Measurements from ENCODE around the gene INPP4B. TPM values are rescaled to one million over a fixed set of nuclear protein-coding genes. Genes with fewer than 3 reads are reported as not detected.

Gene INPP4B
- total and polyA plus RNA-seq, 3 experiments from 2014 or later = 50.3 to 52.6 (median 52.6) TPM

- Histone ChIP-seq H3K4me1 (ENCODE audit: insufficient read depth, low read length) (peaks cover 42% of the 10 kb centered on the region), H3K27ac (ENCODE audit: low read depth, low read length) (peak overlapping the region; percentile 14), H3K36me3 (ENCODE audit: insufficient read depth, low read length) (no peaks in the 10 kb centered on the region), H3K4me3 (ENCODE audit: low read length) (peak overlapping the region; percentile 39), H3K9me3 (ENCODE audit: low read length) (no peaks in the 10 kb centered on the region), H3K27me3 (ENCODE audit: insufficient read depth, low read length, poor library complexity, severe bottlenecking) (no peaks in the 10 kb centered on the region)
- ChIA-PET CTCF (interaction anchor here (1.0 to 2.4 kb wide), 6 partner anchors 10 to 65 kb away, joined by 3 to 15 read pairs (median 4); no protein-coding TSS in a partner anchor), POLR2A (interaction anchor here (0.6 to 1.9 kb wide), 3 partner anchors 11 to 60 kb away, joined by 3 to 19 read pairs (median 5); no protein-coding TSS in a partner anchor)
- Mint-ChIP-seq H3K4me1 (peaks cover 22 to 40% (median 37%) of the 10 kb centered on the region in 3 donors), H3K36me3 (no peaks in the 10 kb centered on the region), H3K27me3 (no peaks in the 10 kb centered on the region), H3K4me3 (peak overlapping the region; percentile 21 to 77 (median 69)), H3K9me3 (no peaks in the 10 kb centered on the region), H3K27ac (peak overlapping the region; percentile 54 to 97 (median 90))
- peak in 2 of 5 donors; percentile 21 to 34 for DNase-seq
Observed at GRCh38 chr4:142416711-142417275, 429.3 kb downstream of the INPP4B start.

- H3K36me3 ChIP-seq (ENCODE audit: insufficient read depth, low read length) = no peaks in the 10 kb centered on the region
- H3K4me1 ChIP-seq (ENCODE audit: insufficient read depth, low read length) = peaks cover 42% of the 10 kb centered on the region
- H3K27me3 ChIP-seq (ENCODE audit: insufficient read depth, low read length, poor library complexity, severe bottlenecking) = no peaks in the 10 kb centered on the region
- H3K4me3 Mint-ChIP-seq = peak overlapping the region in 5 of 7 donors; percentile 21 to 72 (median 69)
- ChIA-PET CTCF (interaction anchor here (1.4 to 1.7 kb wide), 3 partner anchors 13 to 61 kb away, joined by 4 to 6 read pairs (median 5); no protein-coding TSS in a partner anchor), POLR2A (interaction anchor here (1.3 to 1.9 kb wide), 2 partner anchors 10 to 13 kb away, joined by 5 to 19 read pairs; no protein-coding TSS in a partner anchor)
- DNase-seq = no peak
- peak overlapping the region; percentile 8 to 97 (median 84) for H3K27ac Mint-ChIP-seq
- H3K27me3 Mint-ChIP-seq = no peaks in the 10 kb centered on the region
- H3K9me3 ChIP-seq (ENCODE audit: low read length) = no peaks in the 10 kb centered on the region
- H3K9me3 Mint-ChIP-seq = no peaks in the 10 kb centered on the region
- H3K27ac ChIP-seq (ENCODE audit: low read depth, low read length) = no peak overlapping the region
- H3K36me3 Mint-ChIP-seq = no peaks in the 10 kb centered on the region
- peak overlapping the region; percentile 39 for H3K4me3 ChIP-seq (ENCODE audit: low read length)
- H3K4me1 Mint-ChIP-seq = peaks cover 22 to 41% (median 40%) of the 10 kb centered on the region in 3 donors
Observed at GRCh38 chr4:142416121-142416520, 430.0 kb downstream of the INPP4B start.

GRCh38 chr4:142414366-142414990 is 431.6 kb downstream of the INPP4B start:
- no peak overlapping the region for H3K27ac ChIP-seq (ENCODE audit: low read depth, low read length)
- Mint-ChIP-seq H3K4me3 (peak overlapping the region in 1 of 7 donors; percentile 1), H3K27me3 (no peaks in the 10 kb centered on the region), H3K36me3 (no peaks in the 10 kb centered on the region), H3K9me3 (no peaks in the 10 kb centered on the region), H3K4me1 (peaks cover 27 to 49% (median 47%) of the 10 kb centered on the region in 3 donors), H3K27ac (peak overlapping the region in 3 of 8 donors; percentile 20 to 44 (median 21))
- CTCF ChIA-PET = interaction anchor here (1.1 to 1.7 kb wide), 4 partner anchors 8 to 131 kb away, joined by 3 to 6 read pairs (median 4); no protein-coding TSS in a partner anchor
- peaks cover 52% of the 10 kb centered on the region for H3K4me1 ChIP-seq (ENCODE audit: insufficient read depth, low read length)
- H3K36me3 ChIP-seq (ENCODE audit: insufficient read depth, low read length) = no peaks in the 10 kb centered on the region
- no peak for DNase-seq
- H3K9me3 ChIP-seq (ENCODE audit: low read length) = no peaks in the 10 kb centered on the region
- POLR2A ChIA-PET = interaction anchor here (1.6 kb wide), 1 partner anchor 9 kb away, joined by 7 read pairs; no protein-coding TSS in a partner anchor
- no peaks in the 10 kb centered on the region for H3K27me3 ChIP-seq (ENCODE audit: insufficient read depth, low read length, poor library complexity, severe bottlenecking)
- no peak overlapping the region for H3K4me3 ChIP-seq (ENCODE audit: low read length)

- no peaks in the 10 kb centered on the region for H3K27me3 ChIP-seq (ENCODE audit: insufficient read depth, low read length, poor library complexity, severe bottlenecking)
- Mint-ChIP-seq H3K27ac (peak overlapping the region in 2 of 8 donors; percentile 17 to 38), H3K36me3 (no peaks in the 10 kb centered on the region), H3K9me3 (no peaks in the 10 kb centered on the region), H3K4me3 (no peak overlapping the region), H3K4me1 (peaks cover 30 to 57% (median 51%) of the 10 kb centered on the region in 3 donors), H3K27me3 (no peaks in the 10 kb centered on the region)
- DNase-seq = no peak
- CTCF ChIA-PET = interaction anchor here (0.6 to 1.7 kb wide), 3 partner anchors 59 to 153 kb away, joined by 3 to 6 read pairs (median 5); no protein-coding TSS in a partner anchor
- no peaks in the 10 kb centered on the region for H3K36me3 ChIP-seq (ENCODE audit: insufficient read depth, low read length)
- no peak overlapping the region for H3K27ac ChIP-seq (ENCODE audit: low read depth, low read length)
- H3K4me3 ChIP-seq (ENCODE audit: low read length) = no peak overlapping the region
- H3K4me1 ChIP-seq (ENCODE audit: insufficient read depth, low read length) = peaks cover 59% of the 10 kb centered on the region
- no peaks in the 10 kb centered on the region for H3K9me3 ChIP-seq (ENCODE audit: low read length)
- POLR2A ChIA-PET = interaction anchor here (1.6 kb wide), 1 partner anchor 8 kb away, joined by 7 read pairs; no protein-coding TSS in a partner anchor
Observed at GRCh38 chr4:142413485-142413884, 432.6 kb downstream of the INPP4B start.

- peaks cover 32 to 62% (median 57%) of the 10 kb centered on the region in 3 donors for H3K4me1 Mint-ChIP-seq
- no peaks in the 10 kb centered on the region for H3K9me3 Mint-ChIP-seq
- Histone ChIP-seq H3K9me3 (ENCODE audit: low read length) (no peaks in the 10 kb centered on the region), H3K4me1 (ENCODE audit: insufficient read depth, low read length) (peaks cover 66% of the 10 kb centered on the region), H3K27ac (ENCODE audit: low read depth, low read length) (no peak overlapping the region), H3K36me3 (ENCODE audit: insufficient read depth, low read length) (no peaks in the 10 kb centered on the region), H3K4me3 (ENCODE audit: low read length) (no peak overlapping the region), H3K27me3 (ENCODE audit: insufficient read depth, low read length, poor library complexity, severe bottlenecking) (no peaks in the 10 kb centered on the region)
- H3K27me3 Mint-ChIP-seq = no peaks in the 10 kb centered on the region
- no peaks in the 10 kb centered on the region for H3K36me3 Mint-ChIP-seq
- no peak overlapping the region for H3K4me3 Mint-ChIP-seq
- no peak for DNase-seq
- no peak overlapping the region for H3K27ac Mint-ChIP-seq
- CTCF ChIA-PET = interaction anchor here (10.6 kb wide), 1 partner anchor 58 kb away, joined by 64 read pairs; no protein-coding TSS in a partner anchor
- POLR2A ChIA-PET = no interaction called here
Observed at GRCh38 chr4:142411993-142412392, 434.1 kb downstream of the INPP4B start.

DNA sequence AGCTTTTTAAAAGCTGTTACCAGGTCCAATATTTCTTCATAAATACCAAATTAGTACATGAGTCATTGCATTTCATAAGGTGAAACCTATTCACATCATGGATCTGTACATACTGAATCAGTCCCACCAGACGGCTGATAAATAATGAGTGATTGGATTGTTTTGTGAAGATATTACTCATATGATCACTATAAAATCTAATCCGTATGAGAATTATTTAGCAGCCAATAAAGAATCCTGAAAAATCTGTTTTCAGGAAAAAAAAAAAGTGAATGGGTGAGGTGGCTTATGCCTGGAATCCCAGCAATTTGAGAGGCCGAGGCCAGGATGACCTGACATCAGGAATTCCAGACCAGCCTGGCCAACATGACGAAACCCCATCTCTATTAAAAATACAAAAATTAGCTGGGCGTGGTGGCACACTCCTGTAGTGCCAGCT is 438.1 kb downstream of the INPP4B start:
- H3K4me3 Mint-ChIP-seq = peak overlapping the region in 1 of 7 donors; percentile 34
- Histone ChIP-seq H3K4me1 (ENCODE audit: insufficient read depth, low read length) (peaks cover 58% of the 10 kb centered on the region), H3K4me3 (ENCODE audit: low read length) (no peak overlapping the region), H3K27ac (ENCODE audit: low read depth, low read length) (no peak overlapping the region), H3K27me3 (ENCODE audit: insufficient read depth, low read length, poor library complexity, severe bottlenecking) (no peaks in the 10 kb centered on the region), H3K9me3 (ENCODE audit: low read length) (no peaks in the 10 kb centered on the region), H3K36me3 (ENCODE audit: insufficient read depth, low read length) (no peaks in the 10 kb centered on the region)
- H3K27me3 Mint-ChIP-seq = no peaks in the 10 kb centered on the region
- DNase-seq = no peak
- peaks cover 40 to 59% (median 58%) of the 10 kb centered on the region in 3 donors for H3K4me1 Mint-ChIP-seq
- H3K27ac Mint-ChIP-seq = peak overlapping the region in 2 of 8 donors; percentile 9 to 17
- POLR2A ChIA-PET = interaction anchor here (0.9 to 1.2 kb wide), 2 partner anchors 8 to 51 kb away, joined by 3 to 4 read pairs; no protein-coding TSS in a partner anchor
- H3K9me3 Mint-ChIP-seq = no peaks in the 10 kb centered on the region
- H3K36me3 Mint-ChIP-seq = peaks cover 0 to 5% (median 0%) of the 10 kb centered on the region in 3 donors
- CTCF ChIA-PET = interaction anchor here (3.1 to 10.6 kb wide), 2 partner anchors 10 to 54 kb away, joined by 15 to 64 read pairs; no protein-coding TSS in a partner anchor

DNA sequence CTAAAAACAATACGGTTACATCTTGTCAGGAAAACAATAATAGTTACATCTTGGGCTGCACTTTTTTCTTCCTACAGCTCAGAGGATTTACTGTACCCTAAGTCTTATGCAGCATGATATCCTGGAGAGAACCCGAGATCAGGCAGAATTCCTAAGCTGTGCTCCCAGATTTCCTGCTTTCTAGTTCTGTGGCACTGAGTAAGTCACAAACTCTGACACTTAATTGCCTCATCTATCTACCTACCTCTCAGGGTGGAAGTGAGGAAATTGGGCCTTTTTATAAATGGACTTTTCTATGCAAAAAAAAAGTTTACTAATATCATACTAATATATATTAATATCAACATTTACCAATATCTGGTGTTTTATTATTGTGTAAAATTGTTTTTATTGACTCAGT is 438.5 kb downstream of the INPP4B start:
- no peak for DNase-seq
- POLR2A ChIA-PET = interaction anchor here (0.7 to 2.7 kb wide), 6 partner anchors 9 to 159 kb away, joined by 3 to 19 read pairs (median 4); no protein-coding TSS in a partner anchor
- H3K4me3 Mint-ChIP-seq = peak overlapping the region; percentile 93 to 100 (median 98)

More for the DNA sequence above, 438.5 kb downstream of the INPP4B start:
- Histone ChIP-seq H3K9me3 (ENCODE audit: low read length) (no peaks in the 10 kb centered on the region), H3K4me3 (ENCODE audit: low read length) (peak overlapping the region; percentile 71), H3K4me1 (ENCODE audit: insufficient read depth, low read length) (peaks cover 53% of the 10 kb centered on the region), H3K27me3 (ENCODE audit: insufficient read depth, low read length, poor library complexity, severe bottlenecking) (no peaks in the 10 kb centered on the region), H3K27ac (ENCODE audit: low read depth, low read length) (no peak overlapping the region), H3K36me3 (ENCODE audit: insufficient read depth, low read length) (no peaks in the 10 kb centered on the region)
- H3K4me1 Mint-ChIP-seq = peaks cover 42 to 60% (median 60%) of the 10 kb centered on the region in 3 donors
- CTCF ChIA-PET = interaction anchor here (0.9 to 10.6 kb wide), 5 partner anchors 10 to 312 kb away, joined by 3 to 64 read pairs (median 5); no protein-coding TSS in a partner anchor
- no peaks in the 10 kb centered on the region for H3K9me3 Mint-ChIP-seq
- H3K27me3 Mint-ChIP-seq = no peaks in the 10 kb centered on the region
- peak overlapping the region; percentile 3 to 98 (median 95) for H3K27ac Mint-ChIP-seq
- peaks cover 0 to 5% (median 0%) of the 10 kb centered on the region in 3 donors for H3K36me3 Mint-ChIP-seq
